Medulla oblongata (tissue), 1 donor: ENCODE measurements around the gene ACTR8.

Source experiments
- DNase-seq: peaks from one replicate; pipeline ENCODE4 v3.0.0-alpha.2; 2015; ENCODE audit errors: extremely low spot score

Gene ACTR8

GRCh38 chr3:53835257-53835656 is 46.7 kb downstream of the ACTR8 start:
- no peak for DNase-seq

DNA sequence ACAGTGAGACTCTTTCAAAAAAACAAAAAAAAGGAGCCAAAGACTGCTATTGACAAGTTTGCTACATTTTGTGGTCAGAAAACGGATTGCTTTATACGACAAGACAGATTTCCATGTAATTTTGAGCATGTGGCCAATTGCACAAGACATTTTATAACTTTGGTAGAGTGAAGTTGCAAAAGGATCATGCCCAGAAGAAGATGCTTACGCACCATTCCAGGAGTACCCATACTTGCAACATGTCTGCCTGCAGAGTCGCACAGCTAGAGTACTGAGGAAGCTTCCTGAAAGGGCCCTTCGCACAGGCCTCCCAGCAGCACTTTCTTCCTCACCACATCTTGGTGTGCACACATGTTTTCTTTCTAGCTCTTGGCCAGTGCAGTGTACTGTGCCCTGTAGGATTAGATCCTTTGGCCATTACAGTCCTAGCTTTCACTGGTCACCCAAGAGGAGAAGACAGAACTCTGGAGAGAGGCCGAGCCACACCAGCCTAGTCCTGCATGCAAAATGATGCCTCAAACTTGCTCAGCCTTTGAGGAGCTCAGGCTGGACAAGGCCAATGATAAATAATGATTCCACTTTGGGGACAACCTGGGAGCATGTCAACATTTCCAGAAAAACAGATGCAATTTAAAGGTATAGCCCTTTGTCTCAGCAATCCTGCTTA is 47.4 kb downstream of the ACTR8 start:
- no peak for DNase-seq

DNA sequence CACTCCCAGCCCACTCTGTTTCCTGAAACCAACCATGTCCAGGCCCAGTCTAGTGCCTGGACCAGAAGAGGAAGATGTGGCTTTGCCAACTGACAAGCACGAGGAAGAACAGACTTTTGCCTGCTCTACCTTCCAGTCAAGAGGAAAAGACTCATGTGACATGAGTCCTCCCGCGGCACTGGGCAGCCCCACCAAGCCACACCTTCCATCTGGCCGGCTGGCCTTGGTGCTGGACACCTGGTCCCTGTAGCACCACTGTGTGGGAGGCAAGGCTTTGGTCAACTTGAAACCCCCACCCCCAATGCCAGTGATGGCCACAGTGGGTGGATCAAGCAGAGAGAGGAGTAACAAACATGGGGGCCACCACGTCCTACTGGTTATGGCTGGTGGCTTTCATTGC is 48.3 kb downstream of the ACTR8 start:
- no peak for DNase-seq

DNA sequence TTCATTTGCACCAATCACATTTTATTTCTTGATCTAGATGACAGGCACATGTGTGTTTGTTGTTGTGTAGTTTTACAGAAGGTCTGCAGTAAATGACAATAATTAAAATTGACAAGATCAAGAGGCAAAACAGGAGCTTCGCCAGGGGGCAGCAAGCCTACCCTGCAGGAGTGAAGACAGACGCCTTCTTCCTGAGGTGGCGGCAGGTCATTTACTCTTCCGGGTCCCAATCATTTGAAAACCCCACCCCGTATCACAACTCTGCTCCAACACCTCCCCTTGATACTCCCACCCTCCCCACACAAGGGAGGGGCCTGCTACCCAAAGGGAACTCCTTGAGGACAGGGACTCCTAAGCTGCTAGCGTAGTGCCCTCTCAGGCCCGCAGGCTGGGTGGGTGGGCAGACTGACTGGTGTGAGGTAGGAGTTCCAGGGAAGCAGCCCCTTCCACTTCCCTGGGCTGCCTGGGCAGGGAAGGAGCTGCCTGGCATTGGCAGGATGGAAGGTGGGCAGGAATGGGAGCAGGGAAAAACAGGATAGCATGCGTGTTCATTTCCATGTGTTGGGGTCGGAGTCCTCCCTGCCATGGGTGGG is 48.8 kb downstream of the ACTR8 start:
- no peak for DNase-seq

DNA sequence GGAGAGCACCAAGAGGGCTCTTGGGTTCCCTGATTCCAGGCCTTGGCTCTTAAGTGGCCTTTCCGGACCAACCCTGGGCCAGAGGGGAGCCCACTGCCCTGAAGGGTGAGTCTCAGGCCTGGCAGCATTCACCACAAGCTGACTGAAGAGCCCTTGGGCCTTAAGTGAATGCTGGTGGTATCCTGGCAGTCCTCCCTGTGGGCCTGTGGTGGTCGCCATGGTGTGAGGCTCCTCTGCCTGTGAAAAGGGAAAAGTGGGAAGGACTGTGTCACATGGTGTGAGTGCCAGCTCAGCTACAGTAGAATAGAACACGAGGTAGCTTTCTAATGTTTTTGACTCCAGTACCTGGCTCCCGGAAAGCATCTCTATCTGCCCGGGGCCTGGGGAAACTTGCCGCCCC is 51.0 kb downstream of the ACTR8 start:
- DNase-seq = no peak

- no peak for DNase-seq
Measured at GRCh38 chr3:53829605-53830004, 52.3 kb downstream of the ACTR8 start.

GRCh38 chr3:53828581-53828980 is 53.4 kb downstream of the ACTR8 start:
- DNase-seq = no peak

- no peak for DNase-seq
Measured at GRCh38 chr3:53826048-53826447, 55.9 kb downstream of the ACTR8 start.

DNA sequence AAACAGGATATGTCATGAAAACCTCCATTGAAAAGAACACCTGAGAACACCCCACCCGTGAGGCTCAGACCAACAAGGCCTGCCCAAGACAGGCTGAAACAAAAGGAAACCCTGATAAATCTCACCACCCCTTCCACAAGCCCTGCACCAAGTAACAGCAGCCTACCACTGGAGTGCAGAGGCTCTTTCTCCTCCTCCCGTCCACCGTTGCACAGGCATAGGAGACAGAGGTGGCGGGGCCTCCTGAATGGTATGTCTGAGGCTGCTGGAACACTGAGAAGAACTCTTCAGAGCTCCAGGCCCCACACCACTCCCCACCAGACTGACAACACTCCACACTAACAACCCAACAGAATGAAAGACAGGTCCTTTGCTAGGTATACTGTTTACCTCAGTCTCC is 57.2 kb downstream of the ACTR8 start:
- no peak for DNase-seq

DNA sequence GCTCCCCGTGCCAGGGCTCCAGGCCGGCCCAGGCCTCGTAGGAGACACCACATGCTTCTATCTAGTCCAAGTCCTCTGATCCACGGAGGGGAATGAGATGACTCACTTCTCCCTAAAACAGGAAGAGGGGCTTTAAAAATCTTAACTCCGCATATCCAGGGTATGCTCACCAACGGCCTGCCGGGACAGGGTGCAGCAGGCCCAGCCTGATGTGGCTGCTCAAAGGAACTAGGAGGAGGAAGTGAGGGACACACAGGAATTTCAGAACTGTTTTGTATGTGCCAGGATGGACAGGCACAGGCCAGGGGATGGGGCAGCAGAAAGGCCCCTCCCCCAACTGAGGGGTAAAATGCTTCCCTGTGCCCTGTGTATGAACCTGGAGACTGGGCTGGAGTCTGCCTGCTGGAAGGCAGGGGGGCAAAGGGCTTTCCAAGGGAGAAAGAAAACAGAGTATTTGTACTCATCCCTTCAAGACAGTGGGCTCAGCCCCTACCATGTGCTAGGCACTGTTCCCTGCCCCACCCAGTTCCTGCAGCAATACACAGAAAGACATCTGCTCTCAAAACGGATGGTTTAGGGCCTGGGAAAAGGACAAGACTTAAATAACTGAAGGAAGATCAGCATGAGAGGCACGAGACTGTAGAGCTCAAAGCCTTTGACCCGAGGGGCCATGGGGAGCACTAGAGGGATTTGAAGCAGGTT is 57.8 kb downstream of the ACTR8 start:
- no peak for DNase-seq

DNA sequence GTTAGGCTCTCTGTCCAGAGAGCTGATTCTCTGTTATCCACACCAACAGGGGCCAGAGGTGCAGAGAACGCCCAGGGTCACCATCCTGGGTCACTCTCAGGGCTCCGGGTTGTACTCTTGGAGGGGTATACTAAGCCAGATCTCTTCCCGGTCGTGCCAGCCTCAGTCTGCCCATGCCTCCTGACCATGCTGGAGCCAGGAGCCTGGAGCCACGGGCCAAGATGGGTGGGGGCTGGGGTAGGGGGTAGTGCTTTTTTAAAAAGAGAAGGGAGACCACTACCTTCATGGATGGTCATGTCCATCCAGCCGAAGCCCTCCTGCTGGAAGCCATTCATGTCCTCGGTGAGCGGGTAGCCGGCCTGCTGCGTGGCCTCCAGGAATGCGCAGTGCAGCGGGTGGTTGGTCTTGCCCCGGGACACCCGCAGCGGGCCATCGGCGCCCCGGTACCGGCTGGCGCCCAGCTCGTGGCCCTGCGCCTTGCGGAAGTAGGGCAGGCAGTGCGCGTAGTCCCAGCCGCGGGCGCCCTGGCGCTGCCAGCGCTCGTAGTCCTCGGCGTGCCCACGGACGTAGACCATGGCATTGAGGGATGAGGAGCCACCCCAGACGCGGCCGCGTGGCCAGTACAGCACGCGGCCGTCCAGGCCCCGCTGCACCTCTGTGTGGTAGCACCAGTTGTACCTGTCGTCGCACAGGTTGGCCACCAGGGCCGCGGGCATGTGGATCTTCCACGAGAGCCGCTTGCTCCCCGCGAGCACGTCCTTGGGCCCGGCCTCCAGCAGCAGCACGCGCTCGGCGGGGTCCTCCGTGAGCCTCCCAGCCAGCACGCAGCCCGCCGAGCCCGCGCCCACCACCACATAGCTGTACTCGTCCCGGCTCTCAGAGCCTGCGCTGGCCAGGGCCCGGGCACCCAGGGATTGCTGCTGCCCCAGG is 58.7 kb downstream of the ACTR8 start:
- DNase-seq = no peak

DNA sequence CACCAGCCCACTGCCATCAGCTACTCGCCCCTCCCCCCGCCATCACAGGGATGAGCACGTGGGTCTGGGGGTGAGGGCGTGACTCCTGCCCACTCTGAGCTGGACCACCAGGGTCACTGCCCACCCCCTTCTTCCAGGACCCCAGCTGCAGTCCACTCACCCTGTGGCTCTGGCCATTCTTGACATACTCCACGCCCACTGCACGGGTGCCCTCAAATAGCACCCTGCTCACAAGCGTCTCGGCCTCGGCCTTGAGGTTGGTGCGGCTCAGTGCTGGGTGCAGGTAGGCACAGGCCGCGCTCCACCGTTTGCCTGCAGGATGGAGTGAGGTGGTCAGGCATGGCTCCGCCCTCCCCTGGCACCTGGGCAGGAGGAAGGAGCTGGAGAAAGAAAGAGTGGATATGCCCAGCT is 59.6 kb downstream of the ACTR8 start:
- DNase-seq = no peak

DNA sequence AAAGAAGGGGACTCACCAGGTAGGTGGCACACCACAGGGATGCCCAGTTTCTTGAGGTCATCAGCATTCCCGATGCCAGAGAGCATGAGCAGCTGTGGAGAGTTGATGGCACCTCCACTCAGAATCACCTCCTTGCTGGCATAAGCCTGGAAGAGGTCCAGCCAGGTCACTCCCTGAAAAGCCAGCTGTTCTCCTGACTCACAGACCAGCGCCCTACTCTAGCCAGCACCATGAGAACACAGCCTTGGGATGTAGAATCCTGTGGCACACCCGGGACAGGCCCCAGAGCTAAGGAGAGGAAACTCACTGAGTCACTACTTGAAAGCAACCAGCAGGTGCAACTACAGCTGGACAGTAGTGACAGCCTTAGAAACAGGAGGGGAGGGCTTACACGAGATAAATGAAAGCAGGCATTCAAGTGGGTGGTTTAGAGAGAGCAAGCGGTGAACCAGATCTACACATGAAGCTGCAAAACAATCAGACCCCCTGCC is 60.3 kb downstream of the ACTR8 start:
- DNase-seq = no peak

GRCh38 chr3:53820756-53821580 is 61.0 kb downstream of the ACTR8 start:
- no peak for DNase-seq

DNA sequence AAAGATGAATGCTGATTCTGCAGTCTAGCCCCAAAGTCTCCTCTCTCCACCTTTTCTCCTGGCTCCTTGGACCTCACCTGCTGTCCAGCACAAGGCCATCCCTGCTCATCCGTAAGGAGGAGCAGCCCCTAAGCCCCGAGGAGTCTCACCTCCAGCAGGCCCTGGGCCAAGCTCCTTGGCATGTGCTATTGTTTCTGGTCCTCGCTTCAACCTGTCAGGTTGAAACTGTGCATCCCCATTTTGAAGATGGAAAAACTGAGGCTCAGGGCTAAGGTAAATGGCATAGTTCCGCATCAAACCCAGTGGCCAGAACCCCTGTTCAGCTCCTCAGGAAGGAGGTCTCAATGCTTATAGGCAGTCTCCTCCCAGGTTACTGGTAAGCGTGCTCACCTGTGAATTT is 61.9 kb downstream of the ACTR8 start:
- no peak for DNase-seq

DNA sequence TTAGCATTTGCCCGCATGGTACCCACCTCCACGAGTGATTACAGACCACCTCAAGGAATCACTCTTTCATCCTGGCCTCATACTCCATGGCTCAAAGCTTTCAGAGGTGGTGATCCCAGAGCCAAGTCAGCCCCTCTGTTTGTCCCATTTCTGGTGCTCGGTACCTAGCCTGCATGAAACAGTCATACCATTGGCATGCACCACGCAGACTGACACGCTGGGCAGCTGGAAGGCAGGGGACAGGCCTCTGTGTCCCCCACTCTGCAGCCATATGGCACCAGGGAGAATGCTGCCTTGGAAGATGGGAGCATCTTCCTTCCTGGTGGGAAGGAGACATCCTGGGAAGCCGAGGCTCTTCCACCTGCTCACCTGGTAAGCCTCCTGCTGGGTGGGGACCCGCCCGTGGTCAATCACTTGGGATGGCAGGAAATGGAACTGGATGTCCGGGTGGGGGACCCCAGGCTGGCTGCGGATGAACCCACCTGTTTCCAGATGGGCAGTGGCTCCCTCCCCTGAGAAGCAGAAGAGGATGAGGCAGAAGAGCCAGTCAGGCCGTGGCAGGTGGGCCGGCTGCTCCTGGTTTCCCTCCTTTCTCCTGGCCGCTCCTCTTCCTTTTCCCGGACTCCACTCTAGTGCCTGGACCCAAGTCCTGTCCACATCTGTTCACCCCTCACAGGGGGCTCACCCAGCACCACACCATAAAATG is 62.6 kb downstream of the ACTR8 start:
- DNase-seq = no peak

- DNase-seq = no peak
Measured at GRCh38 chr3:53818221-53819162, 63.5 kb downstream of the ACTR8 start.

DNA sequence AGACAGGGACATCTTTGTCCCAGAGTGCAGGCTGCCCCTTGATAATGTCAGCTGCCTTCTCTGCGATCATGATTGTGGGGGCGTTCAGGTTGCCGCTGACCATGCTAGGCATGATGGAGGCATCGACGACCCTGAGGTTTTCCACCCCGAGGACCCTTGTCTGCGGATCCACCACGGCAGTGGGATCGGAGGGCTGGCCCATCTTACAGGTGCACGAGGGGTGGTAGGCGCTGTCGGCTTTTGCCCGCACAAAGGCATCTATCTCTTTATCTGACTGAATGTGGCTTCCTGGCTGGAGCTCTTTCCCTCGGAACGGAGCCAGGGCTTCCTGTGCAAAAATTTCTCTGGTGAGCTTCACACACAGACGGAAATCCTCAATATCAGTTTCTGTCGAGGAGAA is 64.1 kb downstream of the ACTR8 start:
- no peak for DNase-seq

GRCh38 chr3:53817211-53817610 is 64.7 kb downstream of the ACTR8 start:
- DNase-seq = no peak
